ENCODE results near the gene SMAP2. TPM values are rescaled to one million over a fixed set of nuclear protein-coding genes. Genes with fewer than 3 reads are reported as not detected.

SMAP2 gene
- total RNA-seq, 6 experiments from 2014 or later, result 23.7 to 41.5 (median 36.2) TPM

- Histone ChIP-seq H3K27me3 (no peaks in the 10 kb centered on the region), H3K27ac (peak overlapping the region; percentile 80 to 94 (median 81)), H3K4me1 (peaks cover 0 to 80% (median 32%) of the 10 kb centered on the region in 4 donors), H3K4me3 (peak overlapping the region in 1 of 3 donors; percentile 10), H3K36me3 (no peaks in the 10 kb centered on the region), H3K9me3 (no peaks in the 10 kb centered on the region)
- DNase-seq, result no peak
- no peak for TF ChIP-seq POLR2A (IDR thresholded peaks at IDR 0.05)
- peak in 3 of 4 donors; percentile 4 to 21 (median 12) for TF ChIP-seq CTCF (IDR thresholded peaks at IDR 0.05)
- ATAC-seq, result peak; percentile 40 to 54 (median 49)
- WGBS (ENCODE audit: insufficient coverage, low coverage, low lambda C conversion rate, missing lambda C conversion rate), result 33% methylated on average over 3 of the region's 3 CpGs
- intact Hi-C loops (cut with DNase I), result no loop called here
Measured at GRCh38 chr1:40390857-40391256, 17.3 kb downstream of the SMAP2 start.

- TF ChIP-seq CTCF (IDR thresholded peaks at IDR 0.05) (no peak), POLR2A (IDR thresholded peaks at IDR 0.05) (peak; percentile 8)
- H3K27ac ChIP-seq, result peak overlapping the region; percentile 80 to 94 (median 81)
- H3K27me3 ChIP-seq, result no peaks in the 10 kb centered on the region
- 62% methylated on average over 1 of the region's 1 CpG for WGBS (ENCODE audit: insufficient coverage, low coverage, low lambda C conversion rate, missing lambda C conversion rate)
- intact Hi-C loops (cut with DNase I), result no loop called here
- no peak for DNase-seq
- no peaks in the 10 kb centered on the region for H3K9me3 ChIP-seq
- H3K36me3 ChIP-seq, result no peaks in the 10 kb centered on the region
- H3K4me1 ChIP-seq, result peaks cover 0 to 79% (median 26%) of the 10 kb centered on the region in 4 donors
- peak in 3 of 4 donors; percentile 21 to 34 (median 30) for ATAC-seq
- no peak overlapping the region for H3K4me3 ChIP-seq
Measured at GRCh38 chr1:40391688-40392145, 18.2 kb downstream of the SMAP2 start.

- ATAC-seq (no peak), DNase-seq (no peak)
- WGBS (ENCODE audit: insufficient coverage, low coverage, low lambda C conversion rate, missing lambda C conversion rate), result 65% methylated on average over 3 of the region's 3 CpGs
- peak overlapping the region; percentile 12 to 94 (median 80) for H3K27ac ChIP-seq
- TF ChIP-seq POLR2A (IDR thresholded peaks at IDR 0.05) (no peak), CTCF (IDR thresholded peaks at IDR 0.05) (no peak)
- no peaks in the 10 kb centered on the region for H3K27me3 ChIP-seq
- peaks cover 0 to 79% (median 24%) of the 10 kb centered on the region in 4 donors for H3K4me1 ChIP-seq
- H3K4me3 ChIP-seq, result no peak overlapping the region
- no peaks in the 10 kb centered on the region for H3K9me3 ChIP-seq
- intact Hi-C loops (cut with DNase I), result no loop called here
- no peaks in the 10 kb centered on the region for H3K36me3 ChIP-seq
Measured at GRCh38 chr1:40392221-40392620, 18.7 kb downstream of the SMAP2 start.

- 48% methylated on average over 2 of the region's 3 CpGs for WGBS (ENCODE audit: insufficient coverage, low coverage, low lambda C conversion rate, missing lambda C conversion rate)
- Histone ChIP-seq H3K27me3 (no peaks in the 10 kb centered on the region), H3K4me1 (peaks cover 0 to 83% (median 22%) of the 10 kb centered on the region in 4 donors), H3K36me3 (no peaks in the 10 kb centered on the region), H3K27ac (peak overlapping the region in 2 of 3 donors; percentile 80 to 94), H3K9me3 (no peaks in the 10 kb centered on the region), H3K4me3 (no peak overlapping the region)
- intact Hi-C loops (cut with DNase I), result no loop called here
- TF ChIP-seq CTCF (IDR thresholded peaks at IDR 0.05), result no peak
- TF ChIP-seq POLR2A (IDR thresholded peaks at IDR 0.05), result no peak
- DNase-seq (no peak), ATAC-seq (no peak)
Measured at GRCh38 chr1:40393173-40393572, 19.6 kb downstream of the SMAP2 start.

Measured in right lobe of liver (tissue), 6 donors.